ENCODE measurements around the gene ERICH6.

Gene ERICH6

GRCh38 chr3:150745832-150746231 lies 42.1 kb upstream of the ERICH6 start:
- in situ Hi-C loops (cut with HindIII; ENCODE audit: low sequenced_read_pairs), result no loop called here
- no peak overlapping the region for H3K4me3 ChIP-seq (ENCODE audit: low read depth, low read length)
- no peak for TF ChIP-seq CTCF (IDR thresholded peaks at IDR 0.05; ENCODE audit: low read depth, low read length)
- no peak for DNase-seq (ENCODE audit: low read depth, low spot score)

GRCh38 chr3:150744919-150745211 lies 41.1 kb upstream of the ERICH6 start:
- in situ Hi-C loops (cut with HindIII; ENCODE audit: low sequenced_read_pairs), result no loop called here
- TF ChIP-seq CTCF (IDR thresholded peaks at IDR 0.05; ENCODE audit: low read depth, low read length), result no peak
- no peak overlapping the region for H3K4me3 ChIP-seq (ENCODE audit: low read depth, low read length)
- DNase-seq (ENCODE audit: low read depth, low spot score), result no peak

GRCh38 chr3:150744041-150744918 lies 40.6 kb upstream of the ERICH6 start:
- no peak for DNase-seq (ENCODE audit: low read depth, low spot score)

GRCh38 chr3:150743508-150743907 lies 39.8 kb upstream of the ERICH6 start:
- H3K4me3 ChIP-seq (ENCODE audit: low read depth, low read length), result no peak overlapping the region
- TF ChIP-seq CTCF (IDR thresholded peaks at IDR 0.05; ENCODE audit: low read depth, low read length), result no peak
- no peak for DNase-seq (ENCODE audit: low read depth, low spot score)

More at GRCh38 chr3:150744041-150744918, 40.6 kb upstream of the ERICH6 start:
- in situ Hi-C loops (cut with HindIII; ENCODE audit: low sequenced_read_pairs), result no loop called here
- no peak for TF ChIP-seq CTCF (IDR thresholded peaks at IDR 0.05; ENCODE audit: low read depth, low read length)
- H3K4me3 ChIP-seq (ENCODE audit: low read depth, low read length), result no peak overlapping the region

GRCh38 chr3:150742679-150743078 lies 39.0 kb upstream of the ERICH6 start:
- DNase-seq (ENCODE audit: low read depth, low spot score), result no peak
- in situ Hi-C loops (cut with HindIII; ENCODE audit: low sequenced_read_pairs), result no loop called here
- no peak overlapping the region for H3K4me3 ChIP-seq (ENCODE audit: low read depth, low read length)
- no peak for TF ChIP-seq CTCF (IDR thresholded peaks at IDR 0.05; ENCODE audit: low read depth, low read length)

More at GRCh38 chr3:150743508-150743907, 39.8 kb upstream of the ERICH6 start:
- in situ Hi-C loops (cut with HindIII; ENCODE audit: low sequenced_read_pairs), result no loop called here

- H3K4me3 ChIP-seq (ENCODE audit: low read depth, low read length), result no peak overlapping the region
- TF ChIP-seq CTCF (IDR thresholded peaks at IDR 0.05; ENCODE audit: low read depth, low read length), result no peak
- no peak for DNase-seq (ENCODE audit: low read depth, low spot score)
- in situ Hi-C loops (cut with HindIII; ENCODE audit: low sequenced_read_pairs), result no loop called here
Measured at GRCh38 chr3:150742141-150742523, 38.4 kb upstream of the ERICH6 start.

Measured in astrocyte of the spinal cord (primary cell).